SK-N-MC (cell line): ENCODE data around the gene NT5DC3.

Source experiments
- DNase-seq: peaks from one replicate; pipeline ENCODE4 v3.0.0-alpha.2; 2011; ENCODE audit warnings: low read depth, low spot score
- H3K27ac ChIP-seq: fragments of 200-600 bp; sonication (generic); 2 replicates; pipeline ENCODE4 v1.5.1; 2016; ENCODE audit warnings: mixed run types
- H3K36me3 ChIP-seq: fragments of 200-600 bp; sonication (generic); 2 replicates; pipeline ENCODE4 v1.6.1; 2017; ENCODE audit warnings: antibody characterized with exemption, low read length, mixed read lengths; ENCODE audit not compliant: insufficient read depth
- H3K4me3 ChIP-seq: fragments of 200-600 bp; sonication (generic); 2 replicates; pipeline ENCODE4 v1.5.1; 2016
- H3K9ac ChIP-seq: fragments of 200-600 bp; sonication (generic); 2 replicates; pipeline ENCODE4 v1.8.0; 2017; ENCODE audit warnings: mixed run types, mixed read lengths; ENCODE audit not compliant: insufficient read length
- H3K9me3 ChIP-seq: fragments of 200-600 bp; sonication (generic); 2 replicates; pipeline ENCODE4 v1.6.1; 2017; ENCODE audit warnings: low read depth, mild to moderate bottlenecking, antibody characterized with exemption, low read length, moderate library complexity, mixed read lengths
- EZH2 ChIP-seq: fragments of 200-600 bp; sonication (generic); IDR thresholded peaks from one replicate; pipeline ENCODE4 v1.6.1; 2017; ENCODE audit warnings: antibody characterized with exemption
- FOXP2 ChIP-seq: optimal IDR thresholded peaks from 2 replicates; pipeline ENCODE3; 2011; ENCODE audit warnings: mild to moderate bottlenecking, moderate library complexity; ENCODE audit not compliant: insufficient read depth; ENCODE audit errors: extremely low read length, control extremely low read depth
- POLR2AphosphoS5 ChIP-seq: IDR thresholded peaks from 2 replicates; pipeline ENCODE4 v1.6.1; 2012; ENCODE audit warnings: mild to moderate bottlenecking, low read depth, low read length, borderline replicate concordance

The NT5DC3 gene

GRCh38 chr12:103751600-103751999, 89.4 kb downstream of the NT5DC3 start:
- H3K9ac ChIP-seq = no peak overlapping the region

GRCh38 chr12:103751171-103751570, 89.9 kb downstream of the NT5DC3 start:
- no peak overlapping the region for H3K9ac ChIP-seq
- H3K36me3 ChIP-seq = no peaks in the 10 kb centered on the region
- no peak overlapping the region for H3K4me3 ChIP-seq
- TF ChIP-seq POLR2AphosphoS5 (no peak), FOXP2 (no peak), EZH2 (no peak)
- H3K9me3 ChIP-seq = no peaks in the 10 kb centered on the region
- H3K27ac ChIP-seq = no peak overlapping the region
- DNase-seq = no peak

More at GRCh38 chr12:103751600-103751999, 89.4 kb downstream of the NT5DC3 start:
- no peak overlapping the region for H3K4me3 ChIP-seq
- H3K36me3 ChIP-seq = no peaks in the 10 kb centered on the region
- TF ChIP-seq POLR2AphosphoS5 (no peak), FOXP2 (no peak), EZH2 (no peak)
- no peak for DNase-seq
- H3K9me3 ChIP-seq = no peaks in the 10 kb centered on the region
- no peak overlapping the region for H3K27ac ChIP-seq

- Histone ChIP-seq H3K4me3 (no peak overlapping the region), H3K9me3 (no peaks in the 10 kb centered on the region), H3K36me3 (no peaks in the 10 kb centered on the region), H3K27ac (no peak overlapping the region), H3K9ac (no peak overlapping the region)
- no peak for TF ChIP-seq FOXP2
- no peak for TF ChIP-seq POLR2AphosphoS5
- TF ChIP-seq EZH2 = no peak
- DNase-seq = no peak
Observed at GRCh38 chr12:103748875-103749274, 92.2 kb downstream of the NT5DC3 start.

- H3K4me3 ChIP-seq = no peak overlapping the region
- no peaks in the 10 kb centered on the region for H3K36me3 ChIP-seq
- H3K27ac ChIP-seq = no peak overlapping the region
- no peak for DNase-seq
- no peak overlapping the region for H3K9ac ChIP-seq
- TF ChIP-seq POLR2AphosphoS5 = no peak
- H3K9me3 ChIP-seq = no peaks in the 10 kb centered on the region
Observed at GRCh38 chr12:103748002-103748401, 93.0 kb downstream of the NT5DC3 start.

- no peaks in the 10 kb centered on the region for H3K36me3 ChIP-seq
- H3K4me3 ChIP-seq = no peak overlapping the region
- H3K9me3 ChIP-seq = no peaks in the 10 kb centered on the region
- no peak overlapping the region for H3K9ac ChIP-seq
- no peak for TF ChIP-seq EZH2
- no peak for DNase-seq
- no peak overlapping the region for H3K27ac ChIP-seq
Observed at GRCh38 chr12:103745962-103746361, 95.1 kb downstream of the NT5DC3 start.

GRCh38 chr12:103743788-103744187, 97.2 kb downstream of the NT5DC3 start:
- H3K9ac ChIP-seq = no peak overlapping the region
- H3K4me3 ChIP-seq = no peak overlapping the region
- TF ChIP-seq FOXP2 = no peak
- TF ChIP-seq EZH2 = no peak
- no peaks in the 10 kb centered on the region for H3K9me3 ChIP-seq
- H3K27ac ChIP-seq = no peak overlapping the region
- no peaks in the 10 kb centered on the region for H3K36me3 ChIP-seq
- no peak for DNase-seq

- Histone ChIP-seq H3K36me3 (no peaks in the 10 kb centered on the region), H3K27ac (no peak overlapping the region), H3K9me3 (no peaks in the 10 kb centered on the region), H3K4me3 (no peak overlapping the region), H3K9ac (no peak overlapping the region)
- TF ChIP-seq FOXP2 (no peak), EZH2 (no peak), POLR2AphosphoS5 (no peak)
- DNase-seq = no peak
Observed at GRCh38 chr12:103742349-103742932, 98.6 kb downstream of the NT5DC3 start.

- no peaks in the 10 kb centered on the region for H3K36me3 ChIP-seq
- H3K4me3 ChIP-seq = no peak overlapping the region
- H3K9ac ChIP-seq = no peak overlapping the region
- H3K9me3 ChIP-seq = no peaks in the 10 kb centered on the region
- TF ChIP-seq EZH2 (no peak), FOXP2 (no peak), POLR2AphosphoS5 (no peak)
- DNase-seq = no peak
- H3K27ac ChIP-seq = no peak overlapping the region
Observed at GRCh38 chr12:103737881-103738280, 103.2 kb downstream of the NT5DC3 start.

GRCh38 chr12:103736572-103736971, 104.5 kb downstream of the NT5DC3 start:
- DNase-seq = no peak
- no peak for TF ChIP-seq POLR2AphosphoS5
- no peak for TF ChIP-seq FOXP2
- TF ChIP-seq EZH2 = no peak
- no peak overlapping the region for H3K4me3 ChIP-seq
- H3K9me3 ChIP-seq = no peaks in the 10 kb centered on the region
- no peak overlapping the region for H3K9ac ChIP-seq
- no peaks in the 10 kb centered on the region for H3K36me3 ChIP-seq
- H3K27ac ChIP-seq = no peak overlapping the region

GRCh38 chr12:103735291-103735690, 105.7 kb downstream of the NT5DC3 start:
- no peak overlapping the region for H3K9ac ChIP-seq

More at GRCh38 chr12:103735291-103735690, 105.7 kb downstream of the NT5DC3 start:
- no peak for DNase-seq
- no peaks in the 10 kb centered on the region for H3K9me3 ChIP-seq
- H3K4me3 ChIP-seq = no peak overlapping the region
- TF ChIP-seq FOXP2 (no peak), POLR2AphosphoS5 (no peak), EZH2 (no peak)
- H3K36me3 ChIP-seq = no peaks in the 10 kb centered on the region
- H3K27ac ChIP-seq = no peak overlapping the region
